Thyroid gland (tissue), 4 donors: ENCODE results near the gene PRKCH.

Experiments used
- CTCF ChIP-seq, 6 experiments: fragments of 200-600 bp in 3 of 6; fragments of 450-650 bp in 3 of 6; sonication (generic) in 3 of 6; IDR thresholded peaks; one replicate each; pipeline ENCODE4 v1.5.1; 2016 to 2019; ENCODE audit warnings: antibody characterized with exemption in 6 of 6, mild to moderate bottlenecking in 2 of 6, inconsistent platforms in 1 of 6, moderate library complexity in 1 of 6
- POLR2A ChIP-seq, 2 donors: fragments of 450-650 bp; IDR thresholded peaks; one replicate each; pipeline ENCODE4 v1.6.1; 2017; ENCODE audit warnings: antibody characterized with exemption in 2 of 2, mild to moderate bottlenecking in 2 of 2, moderate library complexity in 1 of 2

GRCh38 chr14:61379639-61380184 lies 58.3 kb downstream of the PRKCH start:
- TF ChIP-seq POLR2A (IDR thresholded peaks at IDR 0.05) (no peak), CTCF (IDR thresholded peaks at IDR 0.05) (no peak)
